Epithelial cell of esophagus (primary cell): ENCODE results near the gene SDHAF2.
A peak's percentile ranks its signal among the peaks of the same experiment; 100 is the strongest.

Experiments used
- DNase-seq: peaks from one replicate; pipeline ENCODE4 v3.0.0; 2010; ENCODE audit warnings: low read depth
- H3K4me3 ChIP-seq: 2 replicates; pipeline ENCODE4 v1.5.1; 2011; ENCODE audit warnings: mild to moderate bottlenecking, low read length, control low read depth
- TF ChIP-seq, protein P1 (sequence below): IDR thresholded peaks from 2 replicates; pipeline ENCODE4 v1.5.1; 2011; ENCODE audit warnings: low read depth, mild to moderate bottlenecking, low read length, control low read depth, inconsistent platforms; ENCODE audit not compliant: insufficient read depth; ENCODE audit errors: missing control alignments

The SDHAF2 gene

DNA sequence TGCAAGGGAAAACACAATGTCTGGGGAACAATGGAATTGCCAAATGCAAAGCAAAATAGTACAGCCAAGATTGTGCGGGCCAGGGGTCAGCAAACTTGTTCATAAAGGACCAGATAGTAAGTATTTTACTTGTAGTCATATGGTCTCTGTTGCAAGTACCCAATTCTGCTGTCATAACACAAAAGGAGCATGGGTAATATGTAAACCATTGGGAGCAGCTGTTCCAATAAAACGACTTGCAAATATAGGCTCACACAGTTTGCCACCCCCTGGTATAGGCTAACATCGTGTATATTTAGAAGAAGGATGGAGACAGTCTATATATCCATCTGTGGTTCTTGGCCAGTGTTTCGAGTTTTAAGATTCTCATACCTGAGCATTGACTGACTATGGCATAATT is 15.6 kb downstream of the SDHAF2 start:
- no peak for DNase-seq
- no peak overlapping the region for H3K4me3 ChIP-seq
- TF ChIP-seq, protein P1, sequence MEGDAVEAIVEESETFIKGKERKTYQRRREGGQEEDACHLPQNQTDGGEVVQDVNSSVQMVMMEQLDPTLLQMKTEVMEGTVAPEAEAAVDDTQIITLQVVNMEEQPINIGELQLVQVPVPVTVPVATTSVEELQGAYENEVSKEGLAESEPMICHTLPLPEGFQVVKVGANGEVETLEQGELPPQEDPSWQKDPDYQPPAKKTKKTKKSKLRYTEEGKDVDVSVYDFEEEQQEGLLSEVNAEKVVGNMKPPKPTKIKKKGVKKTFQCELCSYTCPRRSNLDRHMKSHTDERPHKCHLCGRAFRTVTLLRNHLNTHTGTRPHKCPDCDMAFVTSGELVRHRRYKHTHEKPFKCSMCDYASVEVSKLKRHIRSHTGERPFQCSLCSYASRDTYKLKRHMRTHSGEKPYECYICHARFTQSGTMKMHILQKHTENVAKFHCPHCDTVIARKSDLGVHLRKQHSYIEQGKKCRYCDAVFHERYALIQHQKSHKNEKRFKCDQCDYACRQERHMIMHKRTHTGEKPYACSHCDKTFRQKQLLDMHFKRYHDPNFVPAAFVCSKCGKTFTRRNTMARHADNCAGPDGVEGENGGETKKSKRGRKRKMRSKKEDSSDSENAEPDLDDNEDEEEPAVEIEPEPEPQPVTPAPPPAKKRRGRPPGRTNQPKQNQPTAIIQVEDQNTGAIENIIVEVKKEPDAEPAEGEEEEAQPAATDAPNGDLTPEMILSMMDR: no peak

GRCh38 chr11:61446211-61446651 is 16.3 kb downstream of the SDHAF2 start:
- DNase-seq: peak; percentile 94
- TF ChIP-seq, protein P1: peak; percentile 96
- no peak overlapping the region for H3K4me3 ChIP-seq

DNA sequence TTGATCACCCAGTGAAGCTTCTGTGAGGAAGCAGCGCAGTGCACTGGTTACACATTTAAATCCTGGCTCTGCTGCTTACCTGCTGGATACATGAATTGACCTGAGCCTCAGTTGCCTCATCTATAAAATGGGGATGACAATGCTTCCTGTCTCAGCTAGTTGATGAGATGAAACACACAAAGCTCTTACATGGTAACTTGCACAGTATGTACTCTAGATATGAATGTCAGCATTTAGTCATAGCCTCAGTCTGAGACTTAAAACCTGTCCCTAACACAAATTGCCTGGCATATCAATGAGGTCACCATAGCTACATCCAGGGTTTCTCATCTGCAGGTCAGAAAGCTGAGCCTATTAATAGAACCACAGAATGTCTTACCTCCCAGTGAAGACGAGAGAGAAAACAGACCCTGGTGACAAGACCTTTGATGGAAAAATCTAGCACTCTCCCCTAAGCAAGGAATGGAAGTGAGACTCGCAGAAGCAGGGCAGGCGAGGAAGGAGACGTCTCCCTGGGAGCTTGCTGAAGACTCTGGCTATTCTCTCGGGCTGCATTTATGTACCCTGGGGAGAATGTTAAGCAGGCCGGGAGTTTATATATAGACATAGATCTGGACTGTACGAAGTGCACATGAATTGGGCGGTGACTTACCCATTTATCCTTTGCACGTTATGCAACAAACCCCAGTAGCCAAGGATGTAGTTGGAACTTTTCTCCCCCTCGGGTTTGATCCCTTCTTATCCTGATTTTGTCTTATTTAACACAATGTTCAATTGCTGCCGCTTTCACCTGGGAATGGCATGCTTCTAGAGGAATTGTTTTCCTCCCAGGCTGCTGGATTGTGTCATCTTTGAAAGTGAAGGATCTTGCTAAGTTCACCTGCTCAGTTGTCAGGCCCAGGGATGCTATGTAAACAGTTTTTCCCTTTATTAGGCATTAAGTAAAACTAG is 18.0 kb downstream of the SDHAF2 start:
- TF ChIP-seq, protein P1: no peak
- H3K4me3 ChIP-seq: no peak overlapping the region
- DNase-seq: no peak

DNA sequence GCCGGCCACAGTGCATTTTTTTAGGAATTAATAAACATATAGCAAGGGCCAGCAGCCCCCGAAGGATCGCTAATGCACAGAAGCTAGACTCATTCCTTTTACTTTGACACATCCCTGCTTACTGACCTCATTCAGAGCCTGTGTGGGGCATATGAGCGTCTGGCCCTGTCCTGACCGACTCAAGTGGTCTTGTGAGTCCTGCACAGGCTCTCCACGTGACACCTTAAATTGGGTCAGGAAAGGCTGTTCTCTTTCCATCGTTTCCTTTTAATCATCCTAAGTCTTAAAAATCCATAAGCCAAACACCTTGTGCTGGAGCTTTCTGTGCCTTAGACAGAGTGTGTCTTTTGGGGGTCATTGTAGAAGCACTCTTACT is 18.6 kb downstream of the SDHAF2 start:
- no peak overlapping the region for H3K4me3 ChIP-seq
- TF ChIP-seq, protein P1: no peak
- no peak for DNase-seq

GRCh38 chr11:61452825-61453224 is 22.9 kb downstream of the SDHAF2 start:
- no peak for DNase-seq
- H3K4me3 ChIP-seq: no peak overlapping the region
- TF ChIP-seq, protein P1: no peak

DNA sequence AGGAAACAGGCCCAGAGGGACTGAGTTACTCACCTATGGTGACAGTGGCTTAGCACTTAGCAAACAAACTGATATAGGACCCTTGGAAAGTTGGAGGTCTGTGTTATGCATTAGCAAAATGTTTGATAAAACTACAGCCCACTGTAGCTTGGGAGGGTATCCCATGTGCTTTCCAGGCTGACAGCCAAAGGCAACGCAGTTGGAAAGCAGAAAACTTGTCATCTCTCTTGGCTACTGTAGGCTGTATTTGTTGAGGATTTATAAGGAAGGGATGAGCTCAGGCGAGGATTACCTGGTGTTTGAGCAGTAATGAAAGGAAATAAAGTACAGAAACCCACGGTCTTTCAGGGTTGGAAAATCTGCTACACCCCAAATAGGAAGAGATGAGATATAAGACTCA is 23.8 kb downstream of the SDHAF2 start:
- TF ChIP-seq, protein P1: no peak

More for the DNA sequence above, 23.8 kb downstream of the SDHAF2 start:
- H3K4me3 ChIP-seq: no peak overlapping the region
- DNase-seq: no peak
